ENCODE data around the gene DEXI. TPM values are rescaled to one million over a fixed set of nuclear protein-coding genes. Genes with fewer than 3 reads are reported as not detected.

Gene DEXI
- total and polyA plus RNA-seq, 3 experiments from 2014 or later, result 31.0 to 58.9 (median 31.6) TPM

GRCh38 chr16:10880594-10881452 lies 61.4 kb downstream of the DEXI start:
- H3K27me3 Mint-ChIP-seq, result peaks cover 0 to 10% of the 10 kb centered on the region in 2 donors
- no peaks in the 10 kb centered on the region for H3K27me3 ChIP-seq (ENCODE audit: insufficient read depth, low read length, poor library complexity, severe bottlenecking)
- ChIA-PET POLR2A (no interaction called here), CTCF (no interaction called here)
- no peak overlapping the region for H3K4me3 ChIP-seq (ENCODE audit: low read length)
- H3K27ac Mint-ChIP-seq, result peak overlapping the region in 6 of 8 donors; percentile 5 to 90 (median 40)
- peaks cover 55 to 68% (median 66%) of the 10 kb centered on the region in 3 donors for H3K4me1 Mint-ChIP-seq
- no peaks in the 10 kb centered on the region for H3K9me3 Mint-ChIP-seq
- no peaks in the 10 kb centered on the region for H3K9me3 ChIP-seq (ENCODE audit: low read length)
- peaks cover 28% of the 10 kb centered on the region for H3K4me1 ChIP-seq (ENCODE audit: insufficient read depth, low read length)
- H3K27ac ChIP-seq (ENCODE audit: low read depth, low read length), result no peak overlapping the region
- H3K36me3 Mint-ChIP-seq, result peaks cover 0 to 4% (median 0%) of the 10 kb centered on the region in 3 donors
- H3K4me3 Mint-ChIP-seq, result peak overlapping the region in 6 of 7 donors; percentile 20 to 98 (median 89)
- DNase-seq, result no peak
- H3K36me3 ChIP-seq (ENCODE audit: insufficient read depth, low read length), result no peaks in the 10 kb centered on the region

- H3K4me1 ChIP-seq (ENCODE audit: insufficient read depth, low read length), result peaks cover 36% of the 10 kb centered on the region
- POLR2A ChIA-PET, result no interaction called here
- H3K9me3 Mint-ChIP-seq, result no peaks in the 10 kb centered on the region
- H3K36me3 ChIP-seq (ENCODE audit: insufficient read depth, low read length), result no peaks in the 10 kb centered on the region
- H3K36me3 Mint-ChIP-seq, result peaks cover 0 to 4% (median 0%) of the 10 kb centered on the region in 3 donors
- no peak overlapping the region for H3K27ac ChIP-seq (ENCODE audit: low read depth, low read length)
- H3K9me3 ChIP-seq (ENCODE audit: low read length), result no peaks in the 10 kb centered on the region
- CTCF ChIA-PET, result interaction anchor here (1.1 kb wide), 1 partner anchor 11 kb away, joined by 3 read pairs; no protein-coding TSS in a partner anchor
- no peak for DNase-seq
- peak overlapping the region; percentile 86 to 98 (median 94) for H3K4me3 Mint-ChIP-seq
- peaks cover 0 to 10% of the 10 kb centered on the region in 2 donors for H3K27me3 Mint-ChIP-seq
- H3K4me3 ChIP-seq (ENCODE audit: low read length), result peak overlapping the region; percentile 65
- no peaks in the 10 kb centered on the region for H3K27me3 ChIP-seq (ENCODE audit: insufficient read depth, low read length, poor library complexity, severe bottlenecking)
- H3K4me1 Mint-ChIP-seq, result peaks cover 56 to 67% (median 66%) of the 10 kb centered on the region in 3 donors
- H3K27ac Mint-ChIP-seq, result peak overlapping the region in 4 of 8 donors; percentile 4 to 97 (median 76)
Measured at GRCh38 chr16:10879681-10880589, 62.3 kb downstream of the DEXI start.

Other genes starting within 250 kb of the DEXI start
- not detected for gene TEKT5, start 247.5 kb downstream of the DEXI start, total RNA-seq
- gene TEKT5, start 247.5 kb downstream of the DEXI start, polyA plus RNA-seq, result not detected
- gene NUBP1, start 198.6 kb downstream of the DEXI start, total RNA-seq, result 10 to 100 TPM; 41.3 to 43.5 TPM
- gene NUBP1, start 198.6 kb downstream of the DEXI start, polyA plus RNA-seq, result 30.9 TPM
- gene TVP23A, start 123.7 kb downstream of the DEXI start, total RNA-seq, result not detected
- gene TVP23A, start 123.7 kb downstream of the DEXI start, polyA plus RNA-seq, result 0.26 TPM
- 10 to 100 TPM; 11.9 TPM for gene CIITA, start 65.3 kb downstream of the DEXI start, total RNA-seq
- 2.8 TPM for gene CIITA, start 65.3 kb downstream of the DEXI start, polyA plus RNA-seq
- gene CLEC16A, start 2.1 kb upstream of the DEXI start, total RNA-seq, result 10 to 100 TPM; 38.1 to 38.2 TPM
- gene CLEC16A, start 2.1 kb upstream of the DEXI start, polyA plus RNA-seq, result 18.6 TPM